Measurements from ENCODE around the gene OR10J5. TPM values are rescaled to one million over a fixed set of nuclear protein-coding genes. Genes with fewer than 3 reads are reported as not detected.

The OR10J5 gene
- total RNA-seq, 6 experiments from 2014 or later: not detected

Other genes starting within 250 kb of the OR10J5 start
- not detected for gene FCER1A, start 233.7 kb downstream of the OR10J5 start, total RNA-seq (2021; fragmentation: NEBNext Ultra II Directional; extraction: Animal tissue kit (Norgen Biotek cat#: 25700))
- not detected for gene OR10J4, start 103.8 kb downstream of the OR10J5 start, total RNA-seq (2021; fragmentation: NEBNext Ultra II Directional; extraction: Animal tissue kit (Norgen Biotek cat#: 25700))
- gene OR10J1, start 96.3 kb downstream of the OR10J5 start, total RNA-seq (2021; fragmentation: NEBNext Ultra II Directional; extraction: Animal tissue kit (Norgen Biotek cat#: 25700)): not detected
- gene APCS, start 51.8 kb upstream of the OR10J5 start, total RNA-seq (2021; fragmentation: NEBNext Ultra II Directional; extraction: Animal tissue kit (Norgen Biotek cat#: 25700)): not detected
- gene CRP, start 178.6 kb upstream of the OR10J5 start, total RNA-seq (2021; fragmentation: NEBNext Ultra II Directional; extraction: Animal tissue kit (Norgen Biotek cat#: 25700)): not detected
- gene DUSP23, start 245.0 kb upstream of the OR10J5 start, total RNA-seq (2021; fragmentation: NEBNext Ultra II Directional; extraction: Animal tissue kit (Norgen Biotek cat#: 25700)): 10 to 100 TPM; 23.3 to 26.3 (median 23.5) TPM

Measured in HFFc6 (cell line).